IMR-90 (cell line): Measurements from ENCODE around the gene BATF2. TPM values are rescaled to one million over a fixed set of nuclear protein-coding genes. Genes with fewer than 3 reads are reported as not detected.

ENCODE experiments used
- ATAC-seq: fragments of 200-7000 bp; cut with Tn5 transposase; 2 replicates; pipeline ENCODE4 v1.9.1; 2020; ENCODE audit warnings: low read depth, mild to moderate bottlenecking, moderate library complexity
- BruUV-seq: library from RNA; stranded (reverse); fragments of 400-500 nt; replicated peaks from 2 replicates; lab custom pipeline; 2021; lab: Mats Ljungman, UMichigan
- CTCF ChIA-PET: fragments of 300-600 bp; formaldehyde crosslinking; extraction: SDS; loops from one replicate; lab custom pipeline; 2021; ENCODE audit warnings: antibody characterized with exemption; lab: Yijun Ruan, JAX
- POLR2A ChIA-PET: fragments of 300-600 bp; sonication (Branson Sonifier 250); formaldehyde crosslinking; loops from one replicate; lab custom pipeline; 2022; ENCODE audit warnings: antibody characterized with exemption; ENCODE audit not compliant: unreplicated experiment; lab: Charles Lee
- DNase-seq: peaks from one replicate; pipeline ENCODE4 v3.0.0; 2013
- H2AFZ ChIP-seq: replicated peaks from 2 replicates; pipeline ENCODE3; 2013; ENCODE audit warnings: low read length, mild to moderate bottlenecking; ENCODE audit not compliant: poor library complexity
- H2AK5ac ChIP-seq: 2 replicates; pipeline ENCODE4 v1.6.1; 2013; ENCODE audit warnings: low read depth, low read length, inconsistent platforms
- H2AK9ac ChIP-seq: replicated peaks from 2 replicates; pipeline ENCODE3; 2013; ENCODE audit warnings: mild to moderate bottlenecking, low read depth, low read length, moderate library complexity; ENCODE audit not compliant: poor library complexity
- H2BK120ac ChIP-seq: 2 replicates; pipeline ENCODE4 v1.6.1; 2013; ENCODE audit warnings: low read depth, low read length, inconsistent platforms
- H2BK15ac ChIP-seq: 3 replicates; pipeline ENCODE4 v1.6.1; 2013; ENCODE audit warnings: low read depth, low read length, inconsistent platforms
- H2BK20ac ChIP-seq: 2 replicates; pipeline ENCODE4 v1.6.1; 2013; ENCODE audit warnings: low read depth, mild to moderate bottlenecking, inconsistent platforms, low read length, moderate library complexity
- H2BK5ac ChIP-seq: 2 replicates; pipeline ENCODE4 v1.6.1; 2013; ENCODE audit warnings: mild to moderate bottlenecking, low read depth, low read length, inconsistent platforms; ENCODE audit not compliant: poor library complexity, severe bottlenecking
- H3K14ac ChIP-seq: replicated peaks from 2 replicates; pipeline ENCODE4 v1.6.1; 2013; ENCODE audit warnings: low read depth, low read length, inconsistent platforms
- H3K18ac ChIP-seq: 2 replicates; pipeline ENCODE4 v1.6.1; 2013; ENCODE audit warnings: low read depth, low read length, control low read depth
- H3K23ac ChIP-seq: 2 replicates; pipeline ENCODE4 v1.6.1; 2013; ENCODE audit warnings: low read depth, low read length, inconsistent platforms
- H3K27ac ChIP-seq: 2 replicates; pipeline ENCODE4 v1.5.1; 2013; ENCODE audit warnings: mild to moderate bottlenecking, control low read depth, low read length; ENCODE audit not compliant: insufficient read depth
- H3K27me3 ChIP-seq: 2 replicates; pipeline ENCODE4 v1.6.1; 2013; ENCODE audit warnings: low read length; ENCODE audit not compliant: control insufficient read depth, insufficient read depth
- H3K36me3 ChIP-seq: 2 replicates; pipeline ENCODE4 v1.6.1; 2013; ENCODE audit warnings: low read length, mixed read lengths; ENCODE audit not compliant: control insufficient read depth, insufficient read depth
- H3K4ac ChIP-seq: 2 replicates; pipeline ENCODE4 v1.6.1; 2013; ENCODE audit warnings: low read depth, low read length, inconsistent platforms
- H3K4me1 ChIP-seq: 2 replicates; pipeline ENCODE4 v1.6.1; 2013; ENCODE audit warnings: low read length, mixed read lengths; ENCODE audit not compliant: control insufficient read depth, insufficient read depth
- H3K4me2 ChIP-seq: 2 replicates; pipeline ENCODE4 v1.6.1; 2013; ENCODE audit warnings: low read depth, mild to moderate bottlenecking, control low read depth, low read length, moderate library complexity
- H3K4me3 ChIP-seq: 2 replicates; pipeline ENCODE4 v1.5.1; 2013; ENCODE audit warnings: low read depth, mild to moderate bottlenecking, control low read depth, low read length, moderate library complexity; ENCODE audit not compliant: insufficient read depth
- H3K56ac ChIP-seq: 2 replicates; pipeline ENCODE4 v1.6.1; 2013; ENCODE audit warnings: low read length, inconsistent platforms; ENCODE audit not compliant: insufficient read depth; ENCODE audit errors: extremely low read depth
- H3K79me1 ChIP-seq, 2 experiments: 2 replicates each; pipeline ENCODE4 v1.6.1; 2013; ENCODE audit warnings: low read length in 2 of 2, inconsistent platforms in 1 of 2, low read depth in 1 of 2
- H3K9ac ChIP-seq: 2 replicates; pipeline ENCODE4 v1.6.1; 2013; ENCODE audit warnings: low read depth, low read length, control low read depth
- H3K9me1 ChIP-seq: 2 replicates; pipeline ENCODE4 v1.6.1; 2013; ENCODE audit warnings: low read length, inconsistent platforms; ENCODE audit not compliant: insufficient read depth
- H3K9me3 ChIP-seq: 2 replicates; pipeline ENCODE4 v1.6.1; 2013; ENCODE audit warnings: low read length; ENCODE audit not compliant: control insufficient read depth, insufficient read depth
- H4K20me1 ChIP-seq: 2 replicates; pipeline ENCODE4 v1.6.1; 2013; ENCODE audit warnings: low read length, inconsistent platforms; ENCODE audit not compliant: insufficient read depth
- H4K5ac ChIP-seq: 2 replicates; pipeline ENCODE4 v1.6.1; 2013; ENCODE audit warnings: mild to moderate bottlenecking, low read depth, low read length, control low read depth
- H4K8ac ChIP-seq, 2 experiments: 2 replicates each; pipeline ENCODE4 v1.6.1; 2013; ENCODE audit warnings: low read depth in 2 of 2, low read length in 2 of 2, control low read depth in 1 of 2, inconsistent platforms in 1 of 2
- H4K91ac ChIP-seq: 2 replicates; pipeline ENCODE4 v1.6.1; 2013; ENCODE audit warnings: low read depth, low read length, inconsistent platforms; ENCODE audit not compliant: insufficient read depth
- BHLHE40 ChIP-seq: fragments of 150-350 bp; IDR thresholded peaks from 2 replicates; pipeline ENCODE4 v1.6.1; 2016; ENCODE audit warnings: mild to moderate bottlenecking, low read depth, low read length
- CEBPB ChIP-seq: IDR thresholded peaks from 2 replicates; pipeline ENCODE4 v1.6.1; 2012; ENCODE audit warnings: low read depth, low read length, improper control_type of control experiment
- CTCF ChIP-seq: conservative IDR thresholded peaks from 2 replicates; pipeline ENCODE4 v1.5.1; 2012; ENCODE audit warnings: mild to moderate bottlenecking, low read depth, low read length, improper control_type of control experiment
- MAFK ChIP-seq: IDR thresholded peaks from 2 replicates; pipeline ENCODE4 v1.6.1; 2012; ENCODE audit warnings: low read depth, low read length, improper control_type of control experiment
- MAZ ChIP-seq: IDR thresholded peaks from 2 replicates; pipeline ENCODE4 v1.6.1; 2012; ENCODE audit warnings: low read depth, mild to moderate bottlenecking, low read length, improper control_type of control experiment, moderate library complexity, borderline replicate concordance
- MXI1 ChIP-seq: IDR thresholded peaks from 2 replicates; pipeline ENCODE4 v1.6.1; 2012; ENCODE audit warnings: low read depth, mild to moderate bottlenecking, low read length, moderate library complexity, borderline replicate concordance
- RAD21 ChIP-seq: IDR thresholded peaks from 2 replicates; pipeline ENCODE4 v1.6.1; 2012; ENCODE audit warnings: low read length, improper control_type of control experiment
- WGBS, 2 experiments: methylation state at CpG; one replicate each; pipeline versions ENCODE4 v1.1.5 to v1.1.7; 2013; ENCODE audit warnings: missing lambda C conversion rate in 2 of 2; ENCODE audit not compliant: insufficient read length in 1 of 2; ENCODE audit errors: extremely low coverage in 2 of 2; 5-methylcytosine and 5-hydroxymethylcytosine counted together
- dilution Hi-C: fragments of 300-500 bp; cut with HindIII; formaldehyde crosslinking; loops from one replicate; pipeline ENCODE4 v1.14.3; 2018; ENCODE audit warnings: low sequenced_read_pairs; ENCODE audit not compliant: unreplicated experiment
- in situ Hi-C: fragments of 300-500 bp; cut with MboI; formaldehyde crosslinking; loops from 3 replicates; pipeline ENCODE4 v1.14.3; 2019; ENCODE audit warnings: low sequenced_read_pairs, inconsistent platforms, mixed read lengths
- intact Hi-C: fragments of 100-400 bp; cut with micrococcal nuclease; formaldehyde crosslinking; loops from 2 replicates; pipeline ENCODE4 v1.10.0; 2022
- polyA plus RNA-seq, 3 experiments: library from polyadenylated mRNA; depleted of rRNA; stranded (reverse); fragments of >200 nt; gene quantifications; 2 replicates each; pipeline ENCODE4 v1.2.3, GENCODE V29; 2012; ENCODE audit warnings: low replicate concordance in 1 of 3
- total RNA-seq: library from RNA; depleted of rRNA; stranded (reverse); fragments of >200 nt; gene quantifications from 2 replicates; pipeline ENCODE4 v1.2.3, GENCODE V29; 2012

The BATF2 gene
- total and polyA plus RNA-seq, 2 of the 4 experiments (the other 2 are of a cell fraction): 0.36 to 1.2 TPM

- no peak overlapping the region for H3K23ac ChIP-seq
- POLR2A ChIA-PET: no interaction called here
- H2BK120ac ChIP-seq: no peak overlapping the region
- H3K56ac ChIP-seq: no peak overlapping the region
- H3K79me1 ChIP-seq: no peaks in the 10 kb centered on the region
- no peak overlapping the region for H2BK5ac ChIP-seq
- H3K9ac ChIP-seq: no peak overlapping the region
- no peak overlapping the region for H3K4me2 ChIP-seq
- H3K36me3 ChIP-seq: no peaks in the 10 kb centered on the region
- no peak overlapping the region for H3K4ac ChIP-seq
- H3K4me1 ChIP-seq: no peaks in the 10 kb centered on the region
- H4K8ac ChIP-seq: no peak overlapping the region
- H3K9me1 ChIP-seq: no peaks in the 10 kb centered on the region
- intact Hi-C loops (no loop called here), dilution Hi-C loops (no loop called here), in situ Hi-C loops (no loop called here)
- H3K27me3 ChIP-seq: peaks cover 21% of the 10 kb centered on the region
- H4K91ac ChIP-seq: no peak overlapping the region
- no peak for TF ChIP-seq CTCF
- no peak for TF ChIP-seq MXI1
- no peak for TF ChIP-seq MAFK
- TF ChIP-seq CEBPB: peak; percentile 38
- TF ChIP-seq RAD21: no peak
- no peak for TF ChIP-seq MAZ
- no peak for TF ChIP-seq BHLHE40
- H2AFZ ChIP-seq: no peak overlapping the region
- no peak overlapping the region for H3K18ac ChIP-seq
- CTCF ChIA-PET: no interaction called here
- no peak overlapping the region for H3K27ac ChIP-seq
- no peak for ATAC-seq
- H3K9me3 ChIP-seq: no peaks in the 10 kb centered on the region
- no peak overlapping the region for H2BK15ac ChIP-seq
- no peak overlapping the region for H3K14ac ChIP-seq
- BruUV-seq: no TSS peak
- no CpG with 5 or more reads among the region's 4 CpGs for WGBS, 2 experiments
- H3K4me3 ChIP-seq: no peak overlapping the region
- H2AK5ac ChIP-seq: no peak overlapping the region
- H4K5ac ChIP-seq: no peak overlapping the region
- no peak for DNase-seq
- H2AK9ac ChIP-seq: no peak overlapping the region
- H4K20me1 ChIP-seq: no peaks in the 10 kb centered on the region
- H2BK20ac ChIP-seq: no peak overlapping the region
Measured at GRCh38 chr11:64951529-64951928, 45.2 kb downstream of the BATF2 start.
